HL-60 (cell line): ENCODE measurements around the gene OTUB1.

ENCODE experiments used
- DNase-seq, 2 experiments: peaks; one replicate each; pipeline ENCODE4 v3.0.0-alpha.2; 2010 to 2020; ENCODE audit warnings: low read depth in 1 of 2, low spot score in 1 of 2
- H3K27ac ChIP-seq: fragments of 250-450 bp; sonication (Bioruptor Pico); replicated peaks from 2 replicates; pipeline ENCODE4 v1.5.1; 2020; ENCODE audit warnings: mild to moderate bottlenecking, moderate library complexity
- H3K27me3 ChIP-seq: fragments of 250-450 bp; sonication (Bioruptor Pico); 2 replicates; pipeline ENCODE4 v1.5.1; 2021; ENCODE audit warnings: mild to moderate bottlenecking, moderate library complexity; ENCODE audit not compliant: insufficient read depth, poor library complexity, severe bottlenecking
- H3K4me3 ChIP-seq: replicated peaks from 2 replicates; pipeline ENCODE4 v1.5.1; 2011; ENCODE audit warnings: mild to moderate bottlenecking, control low read depth, low read length; ENCODE audit not compliant: insufficient read depth
- GABPA ChIP-seq: IDR thresholded peaks from 2 replicates; pipeline ENCODE4 v1.6.1; 2012; ENCODE audit warnings: low read depth
- POLR2AphosphoS5 ChIP-seq: IDR thresholded peaks from 2 replicates; pipeline ENCODE4 v1.6.1; 2012; ENCODE audit warnings: low read depth
- SPI1 ChIP-seq: IDR thresholded peaks from 2 replicates; pipeline ENCODE4 v1.6.1; 2012; ENCODE audit warnings: low read depth, mild to moderate bottlenecking, borderline replicate concordance
- TF ChIP-seq, protein P1 (sequence below): IDR thresholded peaks from 2 replicates; pipeline ENCODE4 v1.6.1; 2012; ENCODE audit warnings: low read depth; ENCODE audit not compliant: insufficient replicate concordance
- TF ChIP-seq, protein P2 (sequence below): IDR thresholded peaks from one replicate; pipeline ENCODE4 v1.5.1; 2011; ENCODE audit warnings: low read length, control low read depth, inconsistent platforms; ENCODE audit not compliant: insufficient read depth

OTUB1 gene

DNA sequence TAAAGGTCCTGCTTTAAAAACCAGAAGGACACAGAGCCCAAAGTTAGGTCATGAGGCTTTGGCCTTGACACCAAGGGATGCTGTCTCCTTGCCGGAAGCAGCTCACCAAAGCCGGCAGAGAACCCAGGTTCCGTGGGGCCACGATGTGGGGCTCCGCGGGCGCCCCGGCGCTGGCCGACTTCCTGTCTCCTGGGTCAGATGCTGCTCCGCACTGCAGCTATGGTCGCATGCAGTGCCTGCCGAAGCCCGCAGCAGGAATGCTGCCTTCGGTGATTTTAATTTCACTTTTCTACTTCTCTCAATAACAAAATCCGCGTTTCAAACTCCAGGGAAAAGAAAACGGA is 454 bp upstream of the OTUB1 start:
- Histone ChIP-seq H3K27ac (peak overlapping the region; percentile 86), H3K4me3 (peak overlapping the region; percentile 98), H3K27me3 (no peaks in the 10 kb centered on the region)
- TF ChIP-seq SPI1, result peak; percentile 37; the same call in 1 of the 2 replicates
- TF ChIP-seq, protein P1, sequence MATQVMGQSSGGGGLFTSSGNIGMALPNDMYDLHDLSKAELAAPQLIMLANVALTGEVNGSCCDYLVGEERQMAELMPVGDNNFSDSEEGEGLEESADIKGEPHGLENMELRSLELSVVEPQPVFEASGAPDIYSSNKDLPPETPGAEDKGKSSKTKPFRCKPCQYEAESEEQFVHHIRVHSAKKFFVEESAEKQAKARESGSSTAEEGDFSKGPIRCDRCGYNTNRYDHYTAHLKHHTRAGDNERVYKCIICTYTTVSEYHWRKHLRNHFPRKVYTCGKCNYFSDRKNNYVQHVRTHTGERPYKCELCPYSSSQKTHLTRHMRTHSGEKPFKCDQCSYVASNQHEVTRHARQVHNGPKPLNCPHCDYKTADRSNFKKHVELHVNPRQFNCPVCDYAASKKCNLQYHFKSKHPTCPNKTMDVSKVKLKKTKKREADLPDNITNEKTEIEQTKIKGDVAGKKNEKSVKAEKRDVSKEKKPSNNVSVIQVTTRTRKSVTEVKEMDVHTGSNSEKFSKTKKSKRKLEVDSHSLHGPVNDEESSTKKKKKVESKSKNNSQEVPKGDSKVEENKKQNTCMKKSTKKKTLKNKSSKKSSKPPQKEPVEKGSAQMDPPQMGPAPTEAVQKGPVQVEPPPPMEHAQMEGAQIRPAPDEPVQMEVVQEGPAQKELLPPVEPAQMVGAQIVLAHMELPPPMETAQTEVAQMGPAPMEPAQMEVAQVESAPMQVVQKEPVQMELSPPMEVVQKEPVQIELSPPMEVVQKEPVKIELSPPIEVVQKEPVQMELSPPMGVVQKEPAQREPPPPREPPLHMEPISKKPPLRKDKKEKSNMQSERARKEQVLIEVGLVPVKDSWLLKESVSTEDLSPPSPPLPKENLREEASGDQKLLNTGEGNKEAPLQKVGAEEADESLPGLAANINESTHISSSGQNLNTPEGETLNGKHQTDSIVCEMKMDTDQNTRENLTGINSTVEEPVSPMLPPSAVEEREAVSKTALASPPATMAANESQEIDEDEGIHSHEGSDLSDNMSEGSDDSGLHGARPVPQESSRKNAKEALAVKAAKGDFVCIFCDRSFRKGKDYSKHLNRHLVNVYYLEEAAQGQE, result no peak
- peak; percentile 43 to 68 for DNase-seq

DNA sequence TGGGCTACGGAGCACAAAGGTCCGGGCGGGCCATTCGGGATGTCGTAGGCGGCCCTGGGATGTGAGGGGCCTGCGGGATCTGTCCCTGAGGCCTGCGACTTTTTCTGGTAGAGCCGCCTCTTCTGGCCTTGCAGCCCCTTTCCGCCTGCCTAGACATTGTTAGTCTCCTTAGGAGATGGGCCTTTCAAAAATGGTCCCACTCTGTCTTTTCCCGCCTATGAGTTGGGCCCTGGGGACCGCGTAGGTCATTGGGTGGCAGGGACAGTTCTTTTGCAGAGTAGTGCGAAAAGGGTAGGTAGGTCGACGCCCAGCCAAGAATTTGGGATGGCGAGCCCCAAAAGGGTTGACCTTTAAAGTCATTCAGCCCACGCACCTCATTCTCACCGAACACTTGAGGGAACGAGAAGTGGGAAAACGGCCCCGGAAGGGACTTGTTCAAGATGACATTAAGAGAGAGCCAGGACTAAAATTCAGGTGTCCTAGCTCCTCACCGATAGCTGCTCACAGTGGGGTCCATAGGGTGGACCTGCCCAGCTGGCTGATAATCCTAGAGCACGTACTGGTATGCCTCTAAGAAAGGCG is 785 bp downstream of the OTUB1 start:
- Histone ChIP-seq H3K27ac (peak overlapping the region; percentile 86), H3K4me3 (peak overlapping the region; percentile 98), H3K27me3 (no peaks in the 10 kb centered on the region)
- TF ChIP-seq SPI1 (no peak), POLR2AphosphoS5 (0 out of 2 replicates have a peak, but pooled peaks have one; percentile 15)
- TF ChIP-seq, protein P1, result no peak
- TF ChIP-seq, protein P2, sequence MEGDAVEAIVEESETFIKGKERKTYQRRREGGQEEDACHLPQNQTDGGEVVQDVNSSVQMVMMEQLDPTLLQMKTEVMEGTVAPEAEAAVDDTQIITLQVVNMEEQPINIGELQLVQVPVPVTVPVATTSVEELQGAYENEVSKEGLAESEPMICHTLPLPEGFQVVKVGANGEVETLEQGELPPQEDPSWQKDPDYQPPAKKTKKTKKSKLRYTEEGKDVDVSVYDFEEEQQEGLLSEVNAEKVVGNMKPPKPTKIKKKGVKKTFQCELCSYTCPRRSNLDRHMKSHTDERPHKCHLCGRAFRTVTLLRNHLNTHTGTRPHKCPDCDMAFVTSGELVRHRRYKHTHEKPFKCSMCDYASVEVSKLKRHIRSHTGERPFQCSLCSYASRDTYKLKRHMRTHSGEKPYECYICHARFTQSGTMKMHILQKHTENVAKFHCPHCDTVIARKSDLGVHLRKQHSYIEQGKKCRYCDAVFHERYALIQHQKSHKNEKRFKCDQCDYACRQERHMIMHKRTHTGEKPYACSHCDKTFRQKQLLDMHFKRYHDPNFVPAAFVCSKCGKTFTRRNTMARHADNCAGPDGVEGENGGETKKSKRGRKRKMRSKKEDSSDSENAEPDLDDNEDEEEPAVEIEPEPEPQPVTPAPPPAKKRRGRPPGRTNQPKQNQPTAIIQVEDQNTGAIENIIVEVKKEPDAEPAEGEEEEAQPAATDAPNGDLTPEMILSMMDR, result no peak
- DNase-seq, result no peak

DNA sequence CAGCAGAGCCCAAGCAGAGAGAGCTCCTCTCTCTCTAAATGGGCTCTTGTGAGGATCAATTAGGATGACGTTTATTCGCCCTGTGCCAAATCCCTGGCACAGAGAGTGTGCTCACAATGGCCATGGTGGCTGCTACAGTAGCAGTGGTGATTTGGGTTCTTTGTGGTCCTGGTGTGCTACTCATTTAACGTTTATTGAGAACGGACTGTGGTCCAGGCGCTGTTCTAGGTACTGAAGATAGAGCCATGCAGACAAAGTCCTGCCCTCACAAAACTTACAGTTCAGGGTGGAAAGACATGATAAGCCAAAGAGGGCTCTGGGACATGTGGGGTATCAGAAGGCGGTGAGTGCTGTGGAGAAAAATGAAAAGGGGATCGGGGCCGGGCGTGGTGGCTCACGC is 5.3 kb downstream of the OTUB1 start:
- H3K27ac ChIP-seq, result no peak overlapping the region
- DNase-seq, result no peak
- H3K27me3 ChIP-seq, result no peaks in the 10 kb centered on the region
- H3K4me3 ChIP-seq, result no peak overlapping the region
- no peak for TF ChIP-seq SPI1
- TF ChIP-seq, protein P1, result peak; percentile 75

DNA sequence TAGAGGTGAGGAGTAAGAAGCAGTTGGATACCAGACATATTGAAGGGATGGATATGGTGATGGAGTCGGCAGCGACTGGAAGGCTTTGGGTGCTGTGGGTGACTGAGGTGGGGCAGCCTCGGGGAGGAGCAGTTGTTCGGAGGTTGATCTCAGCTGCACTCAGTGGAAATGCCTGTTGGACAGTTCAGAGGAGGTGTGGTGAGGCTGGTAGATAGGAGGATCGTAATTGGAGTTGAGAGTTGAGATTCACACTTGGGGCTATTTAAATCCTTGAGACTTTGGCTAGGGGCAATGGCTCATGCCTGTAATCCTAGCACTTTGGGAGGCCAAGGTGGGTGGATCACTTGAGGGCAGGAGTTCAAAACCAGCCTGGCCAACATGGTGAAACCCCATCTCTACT is 6.9 kb downstream of the OTUB1 start:
- no peak for DNase-seq
- no peak overlapping the region for H3K27ac ChIP-seq
- TF ChIP-seq, protein P1, result no peak
- TF ChIP-seq POLR2AphosphoS5 (no peak), GABPA (no peak), SPI1 (no peak)
- TF ChIP-seq, protein P2, result no peak
- no peaks in the 10 kb centered on the region for H3K27me3 ChIP-seq
- no peak overlapping the region for H3K4me3 ChIP-seq
